GM20431 (cell line): ENCODE measurements around the gene SRGAP3.

Experiments
- in situ Hi-C: fragments of 300-500 bp; cut with MseI, MboI; formaldehyde crosslinking; loops from one replicate; pipeline ENCODE4 v1.15.0; 2020; ENCODE audit warnings: low sequenced_read_pairs; ENCODE audit not compliant: unreplicated experiment

The SRGAP3 gene

DNA sequence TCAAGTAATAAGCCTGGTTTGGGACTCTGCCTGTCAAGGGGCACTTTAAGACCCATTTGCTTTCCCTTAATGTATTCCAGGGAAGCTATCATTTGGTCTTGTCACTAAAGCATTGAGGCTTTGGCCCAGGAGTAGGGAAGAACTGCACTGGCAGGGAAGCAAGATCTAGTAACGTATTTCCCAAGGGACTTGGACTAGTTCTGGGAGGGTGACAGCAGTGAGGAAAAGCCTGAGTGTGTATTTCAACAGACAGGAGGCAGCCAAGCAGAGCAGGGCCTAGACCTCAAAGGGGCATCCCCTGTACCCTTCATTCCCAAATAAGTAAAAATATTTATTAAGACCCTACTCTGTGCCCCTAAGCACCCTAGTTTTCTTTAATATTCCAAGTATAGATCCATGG lies 92.8 kb downstream of the SRGAP3 start:
- in situ Hi-C loops: no loop called here

DNA sequence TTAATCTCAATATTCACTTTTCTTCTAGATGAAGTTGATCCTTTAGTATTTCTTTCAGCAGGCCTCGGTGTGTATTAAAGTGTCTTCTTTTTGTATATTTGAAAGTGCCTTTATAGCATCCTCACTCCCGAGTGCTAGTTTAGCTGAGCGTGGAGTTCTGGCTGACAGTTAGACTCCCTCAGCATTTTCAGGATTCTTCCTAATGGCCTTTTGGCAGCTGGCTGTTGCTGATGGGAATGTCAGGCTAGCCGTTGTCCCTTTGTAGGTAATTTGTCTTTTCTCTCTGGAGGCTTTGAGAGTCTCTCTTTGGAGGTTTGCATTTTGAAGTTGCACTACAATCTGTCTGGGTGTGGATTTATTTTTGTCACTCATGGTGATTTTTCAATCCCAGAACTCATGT lies 94.4 kb downstream of the SRGAP3 start:
- in situ Hi-C loops: no loop called here

DNA sequence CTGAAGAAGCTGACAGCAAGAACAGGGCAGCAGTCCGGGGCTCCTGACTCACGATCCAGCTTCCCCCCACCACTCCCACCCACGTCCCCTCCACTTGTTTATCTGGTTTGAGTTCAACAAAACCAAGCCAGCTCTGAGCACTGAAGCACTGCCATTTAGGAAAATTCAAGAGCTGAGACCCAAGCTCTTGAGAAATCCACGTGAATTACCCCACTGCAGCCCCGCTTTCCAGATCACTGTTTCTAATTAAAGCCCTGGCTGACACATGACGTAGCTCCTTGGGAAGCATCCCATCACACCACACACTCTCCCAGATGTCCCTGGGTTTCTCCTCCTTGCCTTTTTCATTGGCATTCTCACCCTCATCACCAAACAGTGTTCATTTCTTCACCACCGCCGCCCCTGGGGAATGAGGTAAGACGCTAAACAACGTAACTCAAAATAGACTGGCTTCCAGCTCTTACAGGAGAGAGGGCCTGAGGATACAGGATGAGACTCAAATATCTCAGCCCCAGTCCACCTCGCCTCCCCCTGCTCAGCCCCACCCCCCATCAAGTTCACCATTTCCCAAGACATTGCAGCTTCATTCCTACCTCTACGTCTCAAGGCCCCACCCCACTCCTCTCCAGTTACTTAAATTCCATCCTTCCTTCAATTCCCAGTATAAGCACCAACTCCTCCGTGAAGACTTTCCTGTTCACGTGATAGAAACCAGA lies 95.4 kb downstream of the SRGAP3 start:
- in situ Hi-C loops: no loop called here

DNA sequence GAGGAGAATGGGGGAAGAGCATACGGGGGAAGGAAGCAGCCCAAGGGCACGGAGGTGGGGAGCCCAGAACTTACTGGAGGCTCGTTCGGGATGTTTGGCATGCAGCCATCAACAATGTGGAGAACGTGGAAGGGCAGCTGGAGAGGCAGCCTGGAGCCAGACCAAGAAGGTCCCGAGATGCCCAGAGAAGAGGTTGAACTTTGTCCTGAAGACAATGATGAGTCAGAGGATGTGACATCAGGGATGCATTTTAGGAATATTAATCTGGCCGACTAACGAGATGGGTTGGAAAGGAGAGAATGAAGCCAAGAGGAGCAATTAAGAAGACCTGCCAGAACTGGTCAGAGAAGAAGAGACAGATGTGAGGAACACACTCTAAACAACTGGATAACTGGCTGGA lies 98.2 kb downstream of the SRGAP3 start:
- in situ Hi-C loops: no loop called here

DNA sequence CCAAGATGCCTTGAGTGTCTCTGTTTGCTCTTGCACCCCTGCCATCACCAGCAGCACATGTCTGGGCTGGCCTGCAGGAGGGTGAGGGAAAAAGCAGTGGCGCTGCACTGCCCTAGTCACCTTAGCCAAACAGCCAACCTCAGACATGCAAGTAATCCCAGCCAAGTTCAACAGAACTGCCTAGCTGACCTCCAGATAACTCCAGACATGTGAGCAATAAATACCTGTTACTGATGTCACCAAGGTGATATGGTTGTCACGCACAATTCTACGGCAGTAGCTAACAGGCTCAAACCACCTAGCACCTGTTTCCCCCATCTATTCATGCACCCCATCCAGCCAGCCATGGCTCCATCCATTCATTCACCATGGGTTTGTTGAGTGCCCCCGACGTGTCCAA lies 99.9 kb downstream of the SRGAP3 start:
- in situ Hi-C loops: no loop called here

DNA sequence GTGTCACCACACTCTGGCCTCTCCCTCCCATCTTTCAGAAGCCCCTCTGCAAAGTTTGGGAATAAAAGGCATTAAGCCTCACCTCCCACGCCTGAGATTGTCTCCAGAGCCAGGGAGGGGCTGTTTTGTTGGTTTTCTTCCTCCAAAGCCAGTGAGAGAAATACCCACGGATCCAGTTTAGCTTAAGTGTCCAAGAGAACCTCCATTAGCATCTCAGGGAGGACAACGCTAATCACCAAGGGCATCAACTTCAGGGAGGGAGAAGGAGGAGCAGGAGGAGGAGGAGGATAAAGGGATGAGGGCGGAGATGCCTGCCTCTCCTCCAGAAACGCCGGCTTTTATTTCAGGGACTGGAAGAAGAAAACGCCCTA lies 101.6 kb downstream of the SRGAP3 start:
- in situ Hi-C loops: no loop called here

DNA sequence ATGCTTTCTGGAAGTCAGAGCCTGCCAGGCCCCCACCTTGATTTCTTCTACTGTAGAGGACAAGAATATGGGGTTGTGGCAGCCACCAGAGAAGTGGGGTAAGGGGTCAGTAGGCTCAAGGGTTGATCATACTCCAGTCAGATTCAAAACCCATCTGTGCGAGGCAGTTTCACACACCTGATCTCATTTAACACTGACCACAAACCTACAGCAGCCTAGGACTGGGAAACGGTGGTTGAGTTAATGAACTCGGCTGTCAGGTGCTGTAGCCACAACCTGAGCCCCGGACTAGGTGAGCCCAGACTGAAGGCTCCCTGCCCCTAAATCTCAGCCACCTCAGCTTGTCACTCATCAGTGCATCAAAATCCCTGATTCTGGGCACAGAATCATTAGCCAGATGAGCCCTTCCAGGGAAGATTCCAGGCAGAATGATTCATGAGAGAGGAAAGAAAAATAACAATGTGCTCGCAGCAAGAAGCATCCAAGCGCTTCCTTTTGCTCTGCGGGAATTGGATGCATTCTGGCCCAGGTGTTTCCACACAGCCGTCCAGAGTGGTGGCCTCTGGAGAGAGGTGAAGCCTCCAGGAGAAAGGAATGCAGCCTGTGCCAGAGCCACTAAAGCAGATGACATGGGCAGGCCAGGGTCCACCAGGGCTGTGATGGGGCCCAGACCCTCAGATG lies 102.1 kb downstream of the SRGAP3 start:
- in situ Hi-C loops: no loop called here

DNA sequence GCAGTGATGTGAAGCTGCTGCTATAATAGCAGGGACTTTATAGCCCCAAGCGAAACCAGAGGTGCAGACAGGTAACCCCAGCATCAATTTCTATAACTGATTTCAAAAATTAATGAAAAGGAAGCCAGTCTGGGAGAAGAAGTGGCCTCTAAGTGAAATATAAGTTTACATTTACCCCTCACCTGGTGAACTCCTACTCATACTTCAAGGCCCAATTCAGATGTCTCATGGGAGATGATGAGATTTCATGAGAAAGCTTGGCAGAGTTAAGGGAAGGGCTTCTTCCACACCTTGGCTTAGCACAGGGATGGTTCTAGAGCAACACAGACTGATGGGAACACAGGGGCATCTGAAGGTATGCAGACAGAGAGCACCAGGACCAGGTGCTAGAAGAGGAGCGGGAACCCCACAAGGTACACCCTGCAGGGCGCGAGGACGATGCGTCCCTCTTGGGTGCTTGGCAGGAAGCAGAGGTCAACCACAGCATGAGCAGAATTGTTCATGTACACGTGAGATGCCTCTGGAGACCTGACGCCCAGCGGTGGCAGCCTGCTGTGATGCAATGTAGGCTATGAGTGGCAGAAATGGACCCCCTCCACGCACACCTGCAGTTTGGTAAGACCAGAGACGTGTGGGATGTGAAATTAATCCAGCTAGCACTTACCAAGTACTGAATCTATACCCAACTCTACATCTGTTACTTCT lies 102.9 kb downstream of the SRGAP3 start:
- in situ Hi-C loops: no loop called here

DNA sequence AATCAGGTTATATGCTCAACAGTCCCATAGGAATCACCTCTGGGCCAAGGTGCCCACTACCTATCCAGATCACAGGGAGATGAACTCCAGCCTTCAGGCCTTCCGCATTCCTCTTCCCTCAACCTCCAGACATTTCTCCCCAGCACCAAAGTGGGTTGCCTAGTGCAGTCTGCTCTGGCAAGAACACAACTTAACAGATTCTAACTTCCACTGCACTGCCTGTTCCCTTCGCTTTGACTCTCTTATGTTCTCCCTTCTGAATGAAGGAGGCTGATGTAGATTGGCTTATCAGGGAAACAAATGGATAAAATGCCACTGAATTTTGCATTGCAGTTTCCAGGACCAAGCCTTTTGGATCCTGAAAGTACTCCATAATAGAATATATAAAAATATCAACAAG lies 106.3 kb downstream of the SRGAP3 start:
- in situ Hi-C loops: no loop called here

DNA sequence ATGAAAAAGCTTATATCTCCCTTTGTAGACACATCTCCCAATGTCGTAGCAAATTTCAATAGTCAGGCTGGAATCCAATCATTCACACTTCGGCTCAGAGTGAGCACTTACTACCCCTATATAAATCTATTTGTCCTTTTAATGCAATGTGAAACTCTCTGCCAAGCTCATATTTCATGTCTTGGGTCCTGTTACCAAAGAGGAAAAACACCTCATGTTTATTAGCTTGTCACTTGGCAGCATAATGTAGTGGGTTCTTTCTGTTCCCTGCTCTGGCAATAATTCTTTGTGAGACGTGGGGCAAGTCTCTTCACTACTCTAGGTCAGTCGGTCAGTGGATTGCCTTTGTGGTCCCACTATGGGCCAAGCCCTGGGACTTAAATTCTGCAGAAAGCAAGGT lies 107.1 kb downstream of the SRGAP3 start:
- in situ Hi-C loops: no loop called here

DNA sequence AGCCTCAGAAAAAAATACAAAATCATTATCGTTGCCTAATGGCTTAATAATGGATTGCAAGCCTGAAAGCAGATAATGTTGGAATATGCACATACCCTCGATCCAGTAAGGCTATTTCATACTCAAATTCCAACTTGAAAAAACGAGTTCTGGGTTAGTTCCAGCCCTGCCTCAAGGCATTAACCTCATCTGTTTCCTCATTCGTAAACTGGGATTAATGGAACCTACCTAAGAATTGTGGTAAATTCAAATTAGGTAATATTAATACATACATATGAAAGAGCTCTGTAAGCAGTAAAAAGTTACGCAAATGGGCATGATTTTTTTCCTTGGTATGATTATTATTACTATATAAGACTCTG lies 107.5 kb downstream of the SRGAP3 start:
- in situ Hi-C loops: no loop called here

DNA sequence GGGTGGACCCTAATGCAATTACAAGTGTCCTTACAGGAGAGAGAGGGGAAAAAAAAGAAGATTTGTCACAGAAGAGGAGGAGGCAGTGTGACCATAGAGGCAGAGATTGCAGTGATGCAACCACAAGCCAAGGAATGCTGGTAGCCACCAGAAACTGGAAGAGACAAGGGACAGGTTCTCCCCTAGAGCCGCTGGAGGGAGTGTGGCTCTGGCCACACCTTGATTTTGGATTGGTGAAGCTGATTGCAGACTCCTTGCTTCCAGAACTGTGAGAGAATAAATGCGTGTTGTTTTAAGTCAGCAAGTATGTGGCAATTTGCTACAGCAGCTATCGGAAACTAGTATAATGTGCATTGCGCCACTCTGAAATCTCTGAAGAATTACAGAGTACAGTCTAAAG lies 110.1 kb downstream of the SRGAP3 start:
- in situ Hi-C loops: no loop called here

DNA sequence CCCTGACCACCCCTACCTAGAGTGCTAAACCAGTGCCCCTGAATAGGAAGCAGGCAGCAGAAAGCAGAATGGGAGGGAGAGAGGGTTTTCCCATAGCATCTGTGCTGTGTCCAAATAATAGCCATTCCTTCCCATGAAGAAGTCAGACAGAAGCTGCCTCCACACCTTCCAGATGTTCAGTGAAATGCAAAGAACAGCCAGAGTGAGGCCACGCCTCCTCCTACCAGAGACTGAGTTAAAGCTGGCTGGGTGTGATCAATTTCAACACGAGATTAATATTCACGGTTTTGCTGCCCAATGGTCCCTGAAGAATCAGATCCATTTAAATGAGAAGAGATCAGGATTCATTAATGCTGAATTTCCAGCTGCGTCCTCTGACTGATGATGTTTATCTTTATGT lies 111.8 kb downstream of the SRGAP3 start:
- in situ Hi-C loops: no loop called here

DNA sequence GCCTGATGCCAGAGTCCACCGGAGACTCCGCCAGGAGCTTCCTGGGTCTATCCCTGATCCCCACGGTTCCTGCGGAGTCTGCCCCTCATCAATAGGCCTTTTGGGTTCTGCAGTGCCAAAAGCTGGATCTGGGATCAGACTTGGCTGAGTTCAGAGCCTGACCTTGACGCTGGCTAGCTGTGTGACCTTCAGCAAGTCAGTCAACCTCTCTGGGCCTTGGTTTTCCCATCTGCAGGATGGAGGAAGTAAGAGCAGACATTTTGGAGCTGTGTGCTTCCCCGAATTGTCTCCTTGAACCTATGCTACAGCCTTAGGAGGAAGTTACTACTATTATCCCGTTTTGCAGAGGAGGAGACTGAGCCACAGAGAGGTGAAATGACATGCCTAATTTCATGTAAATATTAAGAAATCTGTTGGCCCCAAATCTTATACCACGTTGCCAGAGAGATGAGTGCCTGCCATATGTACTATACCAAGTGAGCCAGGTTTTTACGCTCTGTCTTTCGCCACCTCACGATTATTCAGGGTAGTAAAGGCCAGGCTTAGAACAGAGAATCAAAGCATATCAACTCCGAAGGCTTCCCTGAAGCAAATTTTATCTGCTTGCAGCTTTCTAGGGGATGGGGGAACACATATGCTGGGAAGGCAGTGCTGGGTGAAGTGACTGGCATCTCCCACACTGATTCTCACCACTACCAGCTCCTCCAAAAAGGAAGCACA lies 112.5 kb downstream of the SRGAP3 start:
- in situ Hi-C loops: no loop called here

DNA sequence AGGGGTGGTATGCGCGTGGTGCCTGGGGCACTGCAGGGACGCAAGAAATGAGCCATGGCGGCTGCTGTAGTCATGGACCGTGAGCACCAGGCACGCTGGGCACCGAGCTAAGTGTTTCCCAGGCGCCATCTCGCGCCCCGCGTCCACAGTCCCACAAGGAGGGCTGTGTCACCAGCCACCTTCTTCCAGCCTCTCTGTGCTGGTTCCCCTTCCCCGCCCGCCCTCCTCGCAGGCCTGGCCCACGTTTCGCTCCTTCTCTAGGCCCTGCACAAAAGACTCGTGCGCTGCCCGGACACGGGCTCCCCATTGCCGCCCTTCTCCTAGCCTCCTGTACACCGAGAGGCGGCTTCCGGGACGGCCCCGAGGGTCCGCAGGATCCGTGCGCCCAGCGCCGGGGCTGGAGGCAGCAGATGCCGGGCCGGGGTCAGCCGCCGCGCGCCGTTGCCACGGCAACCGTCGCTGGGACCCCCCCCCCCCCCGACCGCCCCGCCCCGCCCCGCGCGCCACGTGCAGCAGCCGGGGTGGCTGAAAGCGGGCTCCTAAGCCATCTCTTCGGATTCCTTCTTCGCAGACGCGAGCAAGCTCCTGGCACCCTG lies 113.4 kb downstream of the SRGAP3 start:
- in situ Hi-C loops: no loop called here

DNA sequence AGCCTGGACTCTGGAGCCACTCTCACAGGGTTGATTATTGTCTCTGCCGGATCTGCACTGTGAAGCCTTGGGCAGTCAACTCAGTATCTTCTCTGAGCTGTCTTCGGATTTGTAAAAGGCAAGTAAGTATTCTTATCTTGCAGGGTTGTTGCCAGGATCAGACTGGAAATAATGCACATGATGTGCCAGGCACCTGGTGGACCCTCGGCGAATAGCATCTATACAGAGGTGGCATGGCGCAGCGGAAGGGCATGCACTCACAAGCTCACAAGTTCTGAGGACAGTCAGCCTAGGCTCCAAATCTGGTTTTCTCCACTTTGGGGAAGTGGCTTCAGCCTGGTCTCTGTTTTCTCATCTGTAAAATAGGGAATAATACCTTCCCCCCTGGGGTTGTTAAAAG lies 113.9 kb downstream of the SRGAP3 start:
- in situ Hi-C loops: no loop called here

DNA sequence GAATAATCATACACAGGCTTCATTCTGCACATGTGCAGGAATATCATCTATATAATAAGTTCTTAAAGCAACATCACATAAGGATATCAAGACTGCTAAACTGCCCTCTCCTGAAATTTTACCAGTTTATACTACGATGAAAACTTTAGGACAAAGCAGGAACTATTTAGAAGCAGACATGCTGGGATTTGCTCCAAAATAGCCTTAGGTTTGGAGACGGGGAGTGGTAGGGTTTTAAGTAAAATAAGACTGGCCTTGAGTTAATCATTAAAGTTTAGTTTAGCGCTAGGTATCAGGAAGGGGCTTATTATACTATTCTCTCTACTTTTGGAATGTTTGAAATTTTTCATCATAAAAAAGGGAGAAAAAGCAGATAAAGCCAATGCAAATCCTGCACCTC lies 115.8 kb downstream of the SRGAP3 start:
- in situ Hi-C loops: no loop called here

DNA sequence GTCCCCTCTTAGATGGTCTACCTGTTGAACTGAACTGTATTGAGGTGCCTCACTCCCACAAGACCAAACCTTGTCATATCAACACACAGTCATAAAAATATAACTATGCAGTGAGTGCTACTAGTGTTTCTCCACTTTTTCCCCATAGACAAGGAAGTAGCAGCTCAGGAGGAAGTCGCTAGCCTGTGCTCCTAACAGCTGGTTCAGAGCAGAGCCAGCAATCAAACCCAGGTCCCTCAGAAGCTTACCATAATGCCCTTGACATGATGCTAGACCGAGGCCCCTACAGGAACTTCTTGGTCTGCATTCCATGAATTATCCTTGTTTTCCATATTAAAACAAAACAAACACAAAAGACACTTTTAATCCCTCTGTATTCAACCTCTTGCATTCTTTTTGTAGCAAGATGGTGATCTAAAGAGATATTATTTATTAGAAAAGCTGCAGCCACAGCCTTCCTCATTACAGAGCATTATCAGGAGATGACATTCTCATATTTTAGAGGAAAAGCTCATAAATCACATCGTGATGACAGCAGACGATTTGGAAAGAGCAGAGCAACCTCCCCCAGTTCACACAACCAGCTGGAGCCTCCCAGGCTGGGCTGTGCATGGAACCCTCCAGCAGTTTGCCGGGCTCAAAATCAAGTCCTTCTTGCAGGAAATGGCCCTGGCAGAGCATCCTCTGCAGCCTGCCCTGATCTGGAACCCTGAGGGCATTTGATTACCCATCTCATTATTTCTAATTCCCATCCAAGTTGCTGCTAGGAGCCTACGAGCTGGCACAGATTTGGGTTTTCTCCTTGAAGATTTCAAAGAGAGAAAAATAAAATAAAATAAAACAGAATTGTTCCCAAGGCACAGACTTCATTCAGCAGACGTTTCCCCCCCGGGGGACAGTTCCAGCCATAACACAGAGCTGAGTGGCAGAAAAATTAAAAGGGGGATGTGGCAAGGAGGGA lies 118.8 kb downstream of the SRGAP3 start:
- in situ Hi-C loops: no loop called here

DNA sequence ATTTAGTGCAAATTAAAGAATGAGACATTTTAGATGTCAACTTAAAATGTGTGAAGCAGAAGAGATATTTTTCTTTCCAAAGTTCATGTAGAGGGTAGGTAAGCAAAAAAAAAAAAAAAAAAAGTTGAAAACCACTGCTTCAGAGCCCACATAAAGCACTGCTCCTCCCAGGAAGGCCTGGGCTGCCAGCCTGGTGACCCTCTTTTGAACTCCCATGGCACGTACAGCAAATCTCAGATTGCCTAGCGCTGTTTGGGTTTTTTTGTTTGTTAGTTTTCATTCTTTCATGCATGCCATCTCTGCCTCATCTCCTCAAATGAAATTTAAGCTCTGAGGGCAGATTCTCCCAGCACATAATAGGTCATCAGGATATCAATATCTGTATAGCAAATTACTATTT lies 120.1 kb downstream of the SRGAP3 start:
- in situ Hi-C loops: no loop called here
